GM12892 (cell line): ENCODE measurements around the gene MAFF.

Source experiments
- POLR2A ChIP-seq: IDR thresholded peaks from 2 replicates; pipeline ENCODE4 v1.6.1; 2011; ENCODE audit warnings: low read depth, low read length, control low read depth
- POLR2AphosphoS5 ChIP-seq: IDR thresholded peaks from 2 replicates; pipeline ENCODE4 v1.6.1; 2011; ENCODE audit warnings: low read depth, low read length, control low read depth
- TAF1 ChIP-seq: IDR thresholded peaks from 2 replicates; pipeline ENCODE4 v1.6.1; 2011; ENCODE audit warnings: low read depth, mild to moderate bottlenecking, control low read depth, low read length, borderline replicate concordance

DNA sequence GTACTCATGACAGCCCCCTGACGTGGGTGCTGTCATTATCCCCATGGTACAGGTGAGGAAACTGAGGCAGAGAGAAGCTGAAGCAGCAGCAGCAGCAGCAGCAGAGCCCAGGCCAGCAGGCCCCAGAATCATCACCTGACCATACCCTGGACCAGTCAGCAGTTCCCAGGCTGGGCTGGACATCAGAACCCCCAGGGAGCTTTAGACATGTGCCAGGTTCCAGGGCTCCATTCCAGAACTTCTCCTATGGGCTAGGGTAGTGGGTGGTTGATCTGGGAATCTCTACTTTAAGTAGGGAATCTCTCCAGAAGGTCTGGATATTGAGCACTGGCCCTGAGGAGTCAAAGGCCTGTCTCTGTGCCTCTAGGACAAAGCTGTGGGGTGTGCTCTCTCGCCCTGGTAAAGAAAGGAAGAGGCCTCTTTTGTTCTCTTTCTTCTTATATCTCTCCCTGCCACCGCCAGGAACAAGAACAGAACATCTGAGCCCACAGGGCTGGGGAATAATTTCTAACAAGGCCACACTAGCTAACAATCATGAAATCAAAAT, 26.6 kb downstream of the MAFF start:
- TF ChIP-seq TAF1 (no peak), POLR2A (no peak), POLR2AphosphoS5 (no peak)
